AG09319 (cell line): Measurements from ENCODE around the gene CGREF1.

Experiments used
- DNase-seq: peaks from one replicate; pipeline ENCODE4 v3.0.0-alpha.2; 2010; ENCODE audit warnings: low read depth; ENCODE audit errors: extremely low read depth
- TF ChIP-seq, protein P1 (sequence below): IDR thresholded peaks from 2 replicates; pipeline ENCODE4 v1.5.1; 2011; ENCODE audit warnings: low read depth, mild to moderate bottlenecking, inconsistent platforms, low read length, moderate library complexity

Gene CGREF1

DNA sequence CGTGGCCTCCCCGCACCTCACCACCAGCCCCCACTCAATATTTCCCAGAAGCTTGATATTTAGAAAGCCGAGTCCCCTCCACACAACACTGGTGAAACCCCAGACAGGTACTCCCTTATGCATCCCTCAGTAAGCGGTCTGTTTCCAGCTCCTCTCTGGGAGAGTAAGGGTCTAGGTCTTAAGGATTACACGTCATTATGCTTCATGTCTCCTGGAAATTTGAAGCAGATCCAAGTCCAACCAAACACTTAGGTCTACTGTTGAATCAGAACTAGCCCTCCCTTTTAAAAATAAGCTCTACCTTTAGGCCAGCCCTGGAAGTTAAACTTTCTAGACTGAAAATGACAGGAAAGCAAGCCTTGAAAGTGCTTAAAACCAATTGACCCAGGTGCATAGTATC, 46.0 kb downstream of the CGREF1 start:
- TF ChIP-seq, protein P1, sequence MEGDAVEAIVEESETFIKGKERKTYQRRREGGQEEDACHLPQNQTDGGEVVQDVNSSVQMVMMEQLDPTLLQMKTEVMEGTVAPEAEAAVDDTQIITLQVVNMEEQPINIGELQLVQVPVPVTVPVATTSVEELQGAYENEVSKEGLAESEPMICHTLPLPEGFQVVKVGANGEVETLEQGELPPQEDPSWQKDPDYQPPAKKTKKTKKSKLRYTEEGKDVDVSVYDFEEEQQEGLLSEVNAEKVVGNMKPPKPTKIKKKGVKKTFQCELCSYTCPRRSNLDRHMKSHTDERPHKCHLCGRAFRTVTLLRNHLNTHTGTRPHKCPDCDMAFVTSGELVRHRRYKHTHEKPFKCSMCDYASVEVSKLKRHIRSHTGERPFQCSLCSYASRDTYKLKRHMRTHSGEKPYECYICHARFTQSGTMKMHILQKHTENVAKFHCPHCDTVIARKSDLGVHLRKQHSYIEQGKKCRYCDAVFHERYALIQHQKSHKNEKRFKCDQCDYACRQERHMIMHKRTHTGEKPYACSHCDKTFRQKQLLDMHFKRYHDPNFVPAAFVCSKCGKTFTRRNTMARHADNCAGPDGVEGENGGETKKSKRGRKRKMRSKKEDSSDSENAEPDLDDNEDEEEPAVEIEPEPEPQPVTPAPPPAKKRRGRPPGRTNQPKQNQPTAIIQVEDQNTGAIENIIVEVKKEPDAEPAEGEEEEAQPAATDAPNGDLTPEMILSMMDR, result no peak
- no peak for DNase-seq

DNA sequence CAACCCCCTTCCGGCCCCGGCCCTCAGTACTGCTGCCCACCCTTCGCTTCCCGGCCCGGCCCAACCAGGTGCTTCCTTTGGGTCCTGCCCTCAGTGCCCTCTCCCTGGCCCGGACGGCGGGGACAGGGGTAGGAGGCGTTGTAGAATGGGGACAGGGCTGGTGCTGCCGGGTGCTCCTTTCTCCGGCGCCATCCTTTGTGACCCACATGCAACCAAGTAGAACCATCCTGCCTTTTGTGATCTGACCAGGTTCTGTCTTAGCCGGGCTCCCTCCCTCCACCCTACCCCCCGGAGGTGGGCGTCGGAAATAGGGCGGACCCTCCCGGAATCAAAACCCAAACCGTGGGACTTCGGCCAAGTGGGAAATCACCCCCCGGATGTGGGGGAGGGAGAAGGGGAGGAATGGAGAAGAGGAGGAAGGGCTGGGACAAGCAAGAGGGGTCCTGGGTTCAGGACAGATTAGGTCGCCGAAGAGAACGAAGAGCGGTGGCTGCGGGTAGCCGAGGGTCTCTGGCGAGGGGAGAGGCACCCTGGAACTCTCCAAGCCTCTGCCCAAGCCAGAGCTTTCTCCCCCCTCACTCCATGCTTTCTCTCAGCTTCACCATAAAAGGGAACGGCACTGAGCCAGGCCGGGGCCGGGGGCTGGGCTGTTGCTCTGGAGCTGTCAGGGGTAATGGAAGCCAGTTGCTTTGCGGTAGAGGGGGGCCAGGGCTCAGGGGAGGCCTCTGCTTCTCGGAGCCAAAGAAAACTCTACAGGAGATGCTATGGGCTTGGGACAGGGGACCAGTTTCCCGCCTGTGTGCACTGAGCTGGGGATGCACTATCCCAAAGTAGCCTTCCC, 46.7 kb downstream of the CGREF1 start:
- TF ChIP-seq, protein P1, result no peak
- DNase-seq, result no peak

DNA sequence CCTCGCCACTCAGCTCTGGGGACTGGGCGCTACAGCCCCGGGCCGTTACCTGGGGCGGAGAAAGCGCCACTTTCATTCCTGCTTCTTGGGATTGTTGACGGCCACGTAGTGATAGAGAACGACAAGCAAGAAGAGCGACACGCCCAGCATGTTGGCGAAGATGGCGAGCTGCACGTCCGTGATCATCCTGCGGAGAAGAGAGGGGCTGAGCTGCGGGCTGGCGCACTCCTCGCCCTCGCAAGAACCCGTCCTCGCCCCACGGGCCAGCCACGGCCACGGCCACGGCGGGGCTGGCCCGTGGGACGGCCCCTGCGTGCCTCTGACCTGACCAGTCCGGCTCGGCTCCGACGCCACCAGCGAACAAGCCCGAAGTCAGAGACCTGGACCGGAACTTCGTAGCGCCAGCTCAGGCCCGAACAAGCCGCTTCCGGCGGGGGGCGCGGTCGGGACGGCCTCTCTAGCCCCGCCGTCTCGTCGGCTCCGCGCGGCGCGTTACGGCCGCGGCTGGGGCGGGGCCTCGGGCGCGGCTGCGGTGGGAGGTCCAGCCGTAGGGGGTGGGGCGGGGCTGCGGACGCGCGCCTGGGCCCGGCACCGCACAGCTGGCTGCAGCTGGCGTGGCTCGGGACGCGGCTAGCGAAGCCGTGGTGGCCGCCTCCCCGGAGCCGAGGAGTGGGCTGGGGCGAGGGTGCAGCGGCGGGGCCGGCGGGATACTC, 47.5 kb downstream of the CGREF1 start, which contains the start of gene OST4:
Gene OST4, minus strand, starts transcription at position 378 of the 713 bp plus-strand sequence.
- TF ChIP-seq, protein P1, result no peak
- DNase-seq, result peak; percentile 74

DNA sequence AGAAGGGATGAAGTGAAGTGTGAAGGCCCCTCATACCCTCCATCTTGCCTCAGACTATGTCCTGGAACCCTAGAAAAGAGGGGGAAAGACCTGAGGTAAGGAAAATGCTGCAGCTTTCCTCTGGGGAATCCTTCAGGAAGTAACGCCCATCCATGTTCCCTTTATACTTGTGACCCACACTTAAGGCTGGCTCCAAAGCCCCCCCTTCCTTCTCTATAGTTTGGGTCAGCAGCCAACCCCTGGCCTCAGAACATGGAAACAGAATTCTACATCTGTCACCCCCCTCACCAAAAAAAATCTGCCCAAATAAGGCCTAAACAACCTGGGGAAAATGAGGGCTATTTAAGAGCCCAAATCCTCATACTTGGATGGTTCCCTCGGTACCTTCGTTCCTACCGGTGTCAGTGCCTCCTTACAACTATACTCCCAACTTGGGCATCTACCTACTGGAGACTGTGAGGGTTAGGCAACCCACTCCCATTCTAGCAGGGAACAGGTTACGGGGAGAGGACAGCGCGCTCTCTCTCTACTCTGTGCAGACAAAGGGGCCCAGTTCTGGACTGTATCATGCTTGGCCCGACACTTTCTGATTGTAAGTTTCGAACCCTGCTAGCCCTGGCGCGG, 48.2 kb downstream of the CGREF1 start:
- TF ChIP-seq, protein P1, result no peak

DNA sequence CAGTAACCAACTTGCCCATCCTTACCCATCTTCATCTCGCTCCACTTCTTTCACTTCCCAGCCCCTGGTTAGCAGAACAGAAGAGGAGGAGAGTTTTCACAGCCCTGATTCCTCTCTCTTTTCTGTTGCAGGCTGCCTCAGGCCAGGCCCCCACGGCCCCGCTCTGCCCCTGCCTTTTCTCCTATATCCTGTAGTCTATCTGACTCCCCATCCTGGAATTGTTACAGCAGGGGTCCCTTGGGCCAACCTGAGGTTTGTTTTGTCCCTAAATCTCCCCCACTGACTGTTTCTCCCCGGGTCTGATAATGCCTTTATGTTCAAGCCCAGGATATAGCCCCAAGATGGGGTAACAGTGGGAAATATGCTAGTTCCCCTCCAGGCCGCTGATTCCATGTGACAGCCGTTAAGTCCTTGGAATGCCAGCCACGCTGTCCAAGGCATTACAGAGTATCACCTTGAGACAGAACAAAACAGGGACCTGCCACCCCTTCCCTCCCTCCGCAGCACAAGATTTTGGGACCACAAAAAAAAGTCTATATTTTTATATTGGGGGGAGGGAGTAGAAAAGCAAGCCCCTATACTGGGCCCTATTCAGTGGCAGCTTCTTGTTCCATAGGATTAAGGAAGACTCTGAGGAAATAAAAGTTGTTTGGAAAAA, 48.8 kb downstream of the CGREF1 start:
- DNase-seq, result no peak
- TF ChIP-seq, protein P1, result no peak

More for the DNA sequence above, 48.2 kb downstream of the CGREF1 start:
- no peak for DNase-seq

DNA sequence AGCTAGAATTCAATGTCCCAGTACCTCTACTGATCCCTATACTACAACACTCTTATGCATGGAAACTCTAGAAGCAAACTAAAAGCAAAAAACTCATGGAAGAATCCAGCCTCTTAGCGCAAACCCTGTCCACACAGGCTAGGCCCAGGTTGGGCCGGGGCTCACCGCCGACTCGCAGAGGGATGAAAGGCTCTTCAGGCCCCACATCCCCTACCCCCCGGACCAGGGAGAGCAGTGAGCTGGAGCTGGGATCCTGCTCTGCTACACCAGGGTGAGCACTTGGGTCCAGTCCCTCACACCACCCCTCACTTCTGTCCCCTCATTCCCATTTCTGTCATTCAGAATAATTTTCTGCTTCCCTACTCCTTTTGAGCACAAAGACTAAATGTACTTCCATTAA, 49.5 kb downstream of the CGREF1 start:
- no peak for DNase-seq

More for the DNA sequence above, 49.5 kb downstream of the CGREF1 start:
- TF ChIP-seq, protein P1, result no peak
